Sigmoid colon (tissue), 7 donors: ENCODE measurements around the gene FGFR4. TPM values are rescaled to one million over a fixed set of nuclear protein-coding genes. Genes with fewer than 3 reads are reported as not detected.

Experiments used
- DNase-seq: peaks from one replicate; pipeline ENCODE4 v3.0.0-alpha.2; 2019
- H3K27ac ChIP-seq, 4 donors: fragments of 200-600 bp; sonication (generic); one replicate each; pipeline ENCODE4 v1.5.1; 2016 to 2019; ENCODE audit warnings: mild to moderate bottlenecking in 1 of 4
- H3K27me3 ChIP-seq, 3 donors: fragments of 200-600 bp; sonication (generic); one replicate each; pipeline ENCODE4 v1.5.1; 2019; ENCODE audit warnings: mild to moderate bottlenecking in 1 of 3
- H3K36me3 ChIP-seq, 4 donors: fragments of 200-600 bp; sonication (generic); one replicate each; pipeline ENCODE4 v1.5.1; 2016 to 2019
- H3K4me1 ChIP-seq, 4 donors: fragments of 200-600 bp; sonication (generic); one replicate each; pipeline ENCODE4 v1.5.1; 2017 to 2019
- H3K4me3 ChIP-seq, 4 donors: fragments of 200-600 bp; sonication (generic); one replicate each; pipeline ENCODE4 v1.5.1; 2017 to 2019; ENCODE audit warnings: mild to moderate bottlenecking in 2 of 4, moderate library complexity in 1 of 4
- H3K9me3 ChIP-seq, 4 donors: fragments of 200-600 bp in 3 of 4; sonication (generic) in 3 of 4; one replicate each; pipeline versions ENCODE4 v1.5.1 to v1.6.1; 2013 to 2019
- EP300 ChIP-seq, 4 donors: sonication (generic); formaldehyde crosslinking; IDR thresholded peaks; one replicate each; pipeline ENCODE4 v1.6.1; 2017; ENCODE audit warnings: antibody characterized with exemption in 4 of 4
- POLR2A ChIP-seq, 2 donors: fragments of 450-650 bp; IDR thresholded peaks; one replicate each; pipeline ENCODE4 v1.6.1; 2016; ENCODE audit warnings: antibody characterized with exemption in 2 of 2, mild to moderate bottlenecking in 2 of 2, moderate library complexity in 2 of 2
- POLR2AphosphoS5 ChIP-seq, 4 donors: sonication (generic); formaldehyde crosslinking; IDR thresholded peaks; one replicate each; pipeline ENCODE4 v1.6.1; 2017; ENCODE audit warnings: antibody characterized with exemption in 4 of 4
- WGBS, 2 donors: extraction: QIAGEN DNeasy Blood & Tissue Kit; methylation state at CpG; one replicate each; pipeline ENCODE4 v1.1.7; 2013; 5-methylcytosine and 5-hydroxymethylcytosine counted together
- intact Hi-C: fragments of 100-400 bp; cut with DNase I; formaldehyde crosslinking; loops from one replicate; pipeline ENCODE4 v1.15.1; 2023
- polyA plus RNA-seq, 3 donors: library from polyadenylated mRNA; stranded (reverse); fragments of 200-250 nt; gene quantifications; one replicate each; pipeline ENCODE4 v1.2.3, GENCODE V29; 2013
- total RNA-seq, 4 donors: library from RNA; depleted of rRNA; stranded (reverse); fragments of >200 nt; gene quantifications; one replicate each; pipeline ENCODE4 v1.1.0, GENCODE V29; 2016
- TF ChIP-seq, protein P1 (sequence below), 4 experiments: fragments of 450-650 bp in 3 of 4; fragments of 200-600 bp in 1 of 4; IDR thresholded peaks; one replicate each; pipeline ENCODE4 v1.5.1; 2016 to 2019; ENCODE audit warnings: antibody characterized with exemption in 4 of 4, mild to moderate bottlenecking in 3 of 4, moderate library complexity in 2 of 4
- donor health status: healthy with polysubstance abuse.
- donor health status: Bipolar disorder and iron deficiency.
- donor health status: healthy.

Gene FGFR4
- total and polyA plus RNA-seq, 7 donors: 3.0 to 45.0 (median 6.6) TPM

DNA sequence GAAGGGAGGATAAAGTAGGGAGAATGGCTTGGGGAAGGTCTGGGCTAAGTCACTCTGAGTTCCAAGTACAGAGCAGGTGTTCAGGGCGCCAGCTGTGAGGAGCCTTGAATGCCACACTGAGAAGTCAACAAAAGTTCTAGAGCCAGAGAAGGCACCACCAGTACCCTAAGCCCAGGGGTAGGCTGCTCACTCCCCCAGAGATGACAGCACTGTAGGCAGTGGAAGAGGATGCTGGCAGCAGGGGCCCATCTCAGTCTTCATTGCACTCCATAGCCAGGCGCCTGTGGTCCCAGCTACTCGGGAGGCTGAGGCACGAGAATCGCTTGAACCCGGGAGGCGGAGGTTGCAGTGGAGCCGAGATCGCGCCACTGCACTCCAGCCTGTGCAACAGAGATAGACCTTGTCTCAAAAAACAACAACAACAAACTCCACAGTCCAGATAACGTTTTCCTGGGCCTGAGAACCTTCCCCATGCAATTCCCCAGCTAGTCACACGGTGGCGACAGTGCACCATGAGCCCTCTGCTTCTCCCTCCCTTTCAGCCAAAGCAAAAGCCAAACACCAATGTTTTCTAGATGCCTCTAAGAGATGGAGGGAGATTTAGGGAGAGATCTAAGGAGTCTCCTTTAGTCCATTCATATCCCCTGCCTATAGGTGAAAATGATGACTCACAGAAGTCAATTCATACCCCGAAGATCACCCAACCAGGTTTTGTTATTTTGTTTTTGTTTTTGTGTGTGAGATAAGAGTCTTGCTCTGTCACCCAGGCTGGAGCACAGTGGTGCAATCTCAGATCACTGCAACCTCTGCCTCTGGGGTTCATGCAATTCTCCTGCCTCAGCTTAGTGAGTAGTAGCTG, 27.1 kb downstream of the FGFR4 start:
- no peaks in the 10 kb centered on the region for H3K9me3 ChIP-seq
- peak; percentile 86 for DNase-seq
- intact Hi-C loops: loop anchor here (2.0 to 5.0 kb wide), 3 partner anchors 119 to 451 kb away; no protein-coding TSS in a partner anchor
- H3K36me3 ChIP-seq: no peaks in the 10 kb centered on the region
- WGBS, 2 donors: 19% methylated on average over 14 of the region's 14 CpGs
- TF ChIP-seq POLR2A (IDR thresholded peaks at IDR 0.05): no peak
- TF ChIP-seq, protein P1, sequence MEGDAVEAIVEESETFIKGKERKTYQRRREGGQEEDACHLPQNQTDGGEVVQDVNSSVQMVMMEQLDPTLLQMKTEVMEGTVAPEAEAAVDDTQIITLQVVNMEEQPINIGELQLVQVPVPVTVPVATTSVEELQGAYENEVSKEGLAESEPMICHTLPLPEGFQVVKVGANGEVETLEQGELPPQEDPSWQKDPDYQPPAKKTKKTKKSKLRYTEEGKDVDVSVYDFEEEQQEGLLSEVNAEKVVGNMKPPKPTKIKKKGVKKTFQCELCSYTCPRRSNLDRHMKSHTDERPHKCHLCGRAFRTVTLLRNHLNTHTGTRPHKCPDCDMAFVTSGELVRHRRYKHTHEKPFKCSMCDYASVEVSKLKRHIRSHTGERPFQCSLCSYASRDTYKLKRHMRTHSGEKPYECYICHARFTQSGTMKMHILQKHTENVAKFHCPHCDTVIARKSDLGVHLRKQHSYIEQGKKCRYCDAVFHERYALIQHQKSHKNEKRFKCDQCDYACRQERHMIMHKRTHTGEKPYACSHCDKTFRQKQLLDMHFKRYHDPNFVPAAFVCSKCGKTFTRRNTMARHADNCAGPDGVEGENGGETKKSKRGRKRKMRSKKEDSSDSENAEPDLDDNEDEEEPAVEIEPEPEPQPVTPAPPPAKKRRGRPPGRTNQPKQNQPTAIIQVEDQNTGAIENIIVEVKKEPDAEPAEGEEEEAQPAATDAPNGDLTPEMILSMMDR (IDR thresholded peaks at IDR 0.05): peak; percentile 97 to 98 (median 98)
- H3K27me3 ChIP-seq: no peaks in the 10 kb centered on the region
- no peak overlapping the region for H3K27ac ChIP-seq
- H3K4me3 ChIP-seq: no peak overlapping the region
- H3K4me1 ChIP-seq: peaks cover 2 to 20% (median 12%) of the 10 kb centered on the region in 4 donors

DNA sequence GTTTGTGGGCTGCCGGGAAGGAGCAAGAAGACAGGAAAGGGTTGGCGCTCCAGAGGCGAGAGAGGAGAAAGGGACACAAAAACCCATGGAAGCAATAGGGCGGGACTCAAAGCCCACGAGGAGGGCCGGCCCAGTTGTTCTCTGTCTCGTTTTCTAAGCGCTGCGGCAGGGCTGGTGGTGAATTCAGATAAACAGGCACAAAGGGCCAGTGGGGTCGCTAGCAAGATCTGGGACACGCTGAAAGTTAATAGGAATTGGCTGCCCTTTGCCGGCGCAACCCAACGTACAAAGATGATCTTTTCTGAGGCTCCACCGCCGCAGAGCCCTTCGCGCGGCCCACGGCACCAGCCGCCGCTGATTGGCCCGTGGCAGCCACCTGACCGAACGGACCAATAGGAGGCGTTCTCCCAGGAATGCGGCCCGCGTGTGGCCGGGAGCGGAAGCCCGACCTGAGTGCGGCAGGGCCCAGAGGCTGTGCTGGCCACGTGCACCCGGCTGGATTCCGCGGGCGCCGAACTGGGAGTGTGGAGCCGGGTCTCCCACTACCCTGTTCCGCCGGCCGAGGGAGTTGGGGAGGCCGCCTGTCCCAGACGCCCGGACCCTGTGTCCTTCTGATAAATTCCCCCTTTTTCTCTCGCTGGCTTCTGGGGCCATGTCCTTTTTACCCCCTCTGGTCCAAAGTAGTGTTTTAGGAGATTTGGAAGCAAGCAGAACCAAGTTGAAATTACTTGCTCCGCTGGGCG, 30.1 kb downstream of the FGFR4 start:
- intact Hi-C loops: loop anchor here (2.0 to 5.0 kb wide), 2 partner anchors 16 to 75 kb away; partner anchors contain the start of gene NSD1
- WGBS, 2 donors: 35 to 65% methylated on average over 49 of the region's 49 CpGs
- Histone ChIP-seq H3K4me1 (peaks cover 2 to 20% (median 12%) of the 10 kb centered on the region in 4 donors), H3K27ac (peak overlapping the region; percentile 72 to 76 (median 74)), H3K9me3 (no peaks in the 10 kb centered on the region), H3K4me3 (peak overlapping the region in 3 of 4 donors; percentile 23 to 42 (median 28)), H3K27me3 (no peaks in the 10 kb centered on the region), H3K36me3 (no peaks in the 10 kb centered on the region)
- TF ChIP-seq POLR2A (IDR thresholded peaks at IDR 0.05): no peak
- TF ChIP-seq EP300 (IDR thresholded peaks at IDR 0.05): no peak
- TF ChIP-seq, protein P1 (IDR thresholded peaks at IDR 0.05): no peak
- peak in 3 of 4 donors; percentile 36 to 63 (median 62) for TF ChIP-seq POLR2AphosphoS5 (IDR thresholded peaks at IDR 0.05)
- DNase-seq: peak; percentile 96

DNA sequence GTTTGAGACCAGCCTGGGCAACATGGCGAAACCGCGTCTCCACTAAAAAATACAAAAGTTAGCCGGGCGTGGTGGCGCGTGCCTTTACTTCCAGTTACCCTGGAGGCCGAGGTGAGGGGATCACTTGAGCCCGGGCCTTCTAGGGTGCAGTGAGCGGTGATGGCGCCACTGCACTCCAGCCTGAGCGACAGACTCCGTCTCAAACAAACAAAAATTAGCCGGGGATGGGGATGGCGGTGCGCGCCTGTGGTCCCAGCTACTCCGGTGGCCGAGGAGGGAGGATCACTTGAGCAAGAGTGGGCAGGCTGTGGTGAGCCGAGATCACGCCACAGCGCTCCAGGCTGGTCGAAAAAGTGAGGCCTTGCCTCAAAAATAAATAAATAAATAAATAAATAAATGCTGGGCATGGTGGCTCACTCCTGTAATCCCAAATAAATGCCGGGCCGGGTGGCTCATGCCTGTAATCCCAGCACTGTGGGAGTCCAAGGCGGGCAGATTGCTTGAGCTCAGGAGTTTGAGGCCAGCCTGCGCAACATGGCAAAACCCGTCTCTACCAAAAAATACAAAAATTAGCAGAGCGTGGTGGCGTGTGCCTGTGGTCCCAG, 30.8 kb downstream of the FGFR4 start:
- WGBS, 2 donors: 97 to 98% methylated on average over 30 of the region's 30 CpGs
- DNase-seq: no peak
- Histone ChIP-seq H3K4me3 (no peak overlapping the region), H3K27me3 (no peaks in the 10 kb centered on the region), H3K4me1 (peaks cover 2 to 20% (median 12%) of the 10 kb centered on the region in 4 donors), H3K27ac (peak overlapping the region in 3 of 4 donors; percentile 72 to 76 (median 73)), H3K36me3 (no peaks in the 10 kb centered on the region), H3K9me3 (no peaks in the 10 kb centered on the region)
- TF ChIP-seq EP300 (IDR thresholded peaks at IDR 0.05): no peak
- TF ChIP-seq POLR2A (IDR thresholded peaks at IDR 0.05): no peak
- no peak for TF ChIP-seq POLR2AphosphoS5 (IDR thresholded peaks at IDR 0.05)
- TF ChIP-seq, protein P1 (IDR thresholded peaks at IDR 0.05): no peak
- intact Hi-C loops: loop anchor here (2.0 to 5.0 kb wide), 2 partner anchors 15 to 75 kb away; partner anchors contain the start of gene NSD1

DNA sequence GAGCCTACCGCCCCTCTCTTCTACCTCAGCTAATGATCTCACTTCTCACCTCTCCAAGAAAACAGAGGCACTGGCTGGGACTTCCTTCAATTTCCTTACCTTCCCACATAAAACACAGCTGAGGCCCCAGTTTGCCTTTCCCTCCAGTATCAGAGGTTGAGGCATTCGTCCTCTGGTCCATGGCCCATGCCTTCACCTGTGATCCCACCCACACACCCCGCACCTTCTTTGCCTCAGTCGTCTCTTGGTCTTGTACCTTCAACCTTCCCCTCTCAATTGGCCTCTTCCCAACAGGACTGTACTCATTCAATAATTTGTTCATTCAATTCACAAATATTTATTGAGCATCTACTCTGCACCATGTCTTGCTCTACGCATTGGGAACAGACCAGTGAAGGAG, 35.9 kb downstream of the FGFR4 start:
- no peaks in the 10 kb centered on the region for H3K27me3 ChIP-seq
- DNase-seq: no peak
- intact Hi-C loops: no loop called here
- no peak overlapping the region for H3K27ac ChIP-seq
- H3K9me3 ChIP-seq: no peaks in the 10 kb centered on the region
- no peak overlapping the region for H3K4me3 ChIP-seq
- H3K36me3 ChIP-seq: no peaks in the 10 kb centered on the region
- no peaks in the 10 kb centered on the region for H3K4me1 ChIP-seq
- no peak for TF ChIP-seq POLR2AphosphoS5 (IDR thresholded peaks at IDR 0.05)
- TF ChIP-seq, protein P1 (IDR thresholded peaks at IDR 0.05): no peak
- no peak for TF ChIP-seq POLR2A (IDR thresholded peaks at IDR 0.05)
- TF ChIP-seq EP300 (IDR thresholded peaks at IDR 0.05): no peak
- WGBS, 2 donors: 97 to 98% methylated on average over 5 of the region's 5 CpGs
